Hepatocyte (in vitro differentiated cells): Measurements from ENCODE around the gene C13orf42.

ENCODE experiments used
- CTCF ChIP-seq: fragments of 200-600 bp; sonication (generic); IDR thresholded peaks from 2 replicates; pipeline ENCODE4 v1.5.1; 2016; ENCODE audit warnings: antibody characterized with exemption, mild to moderate bottlenecking; ENCODE audit not compliant: poor library complexity
- EZH2phosphoT487 ChIP-seq: fragments of 200-600 bp; sonication (generic); IDR thresholded peaks from one replicate; pipeline ENCODE4 v1.6.1; 2018; ENCODE audit warnings: antibody characterized with exemption, mild to moderate bottlenecking, low read depth, moderate library complexity; ENCODE audit not compliant: unreplicated experiment, severe bottlenecking

DNA sequence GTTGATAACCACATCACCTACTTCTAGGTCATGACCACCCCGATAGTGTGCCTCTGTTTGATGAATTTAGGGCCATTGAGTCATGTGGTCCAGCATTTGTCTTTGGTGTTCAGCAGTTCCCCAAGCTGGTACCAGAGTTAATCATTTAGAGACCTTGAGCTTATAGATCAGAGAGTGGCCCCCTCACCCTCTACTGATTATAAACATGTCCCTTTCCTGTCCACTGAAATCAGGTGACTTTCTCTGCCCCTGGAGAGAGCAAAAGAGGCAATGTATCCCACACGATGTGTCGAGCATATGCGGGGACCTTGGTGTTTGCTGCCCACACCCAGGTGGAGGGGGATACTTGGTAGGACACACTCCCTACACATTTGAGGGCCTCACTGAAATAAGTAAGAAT lies 46.3 kb downstream of the C13orf42 start:
- TF ChIP-seq CTCF (no peak), EZH2phosphoT487 (no peak)
